ENCODE data around the gene MORC2.

Gene MORC2

DNA sequence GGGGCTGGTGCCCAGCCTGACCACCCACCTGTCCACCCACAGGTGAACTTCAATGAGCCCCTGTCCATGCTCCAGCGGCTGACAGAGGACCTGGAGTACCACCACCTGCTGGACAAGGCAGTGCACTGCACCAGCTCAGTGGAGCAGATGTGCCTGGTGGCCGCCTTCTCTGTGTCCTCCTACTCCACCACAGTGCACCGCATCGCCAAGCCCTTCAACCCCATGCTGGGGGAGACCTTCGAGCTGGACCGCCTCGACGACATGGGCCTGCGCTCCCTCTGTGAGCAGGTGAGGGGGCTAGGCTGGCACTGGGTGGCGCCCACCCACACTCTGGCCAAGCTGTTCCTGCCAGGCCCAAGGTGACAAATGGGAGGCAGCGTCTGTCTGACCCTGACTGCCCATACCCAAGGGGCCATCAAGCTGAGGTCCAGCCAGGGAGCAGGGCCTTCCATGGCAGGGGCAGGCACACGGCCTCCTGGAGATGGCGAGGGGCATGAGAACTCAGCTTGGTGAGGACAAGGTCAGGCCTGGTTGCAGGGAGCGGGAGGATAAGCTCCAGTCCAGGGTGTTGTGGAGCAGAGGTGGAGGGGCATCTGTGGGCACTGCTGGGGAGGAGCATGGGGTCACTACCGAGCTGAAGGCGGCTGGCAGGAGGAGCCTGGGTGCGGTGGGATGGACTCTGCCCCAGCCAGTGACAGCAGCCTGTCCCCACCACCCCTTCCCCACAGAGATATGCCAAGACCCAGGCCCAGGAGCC lies 77.7 kb downstream of the MORC2 start:
- TF ChIP-seq, protein P1, sequence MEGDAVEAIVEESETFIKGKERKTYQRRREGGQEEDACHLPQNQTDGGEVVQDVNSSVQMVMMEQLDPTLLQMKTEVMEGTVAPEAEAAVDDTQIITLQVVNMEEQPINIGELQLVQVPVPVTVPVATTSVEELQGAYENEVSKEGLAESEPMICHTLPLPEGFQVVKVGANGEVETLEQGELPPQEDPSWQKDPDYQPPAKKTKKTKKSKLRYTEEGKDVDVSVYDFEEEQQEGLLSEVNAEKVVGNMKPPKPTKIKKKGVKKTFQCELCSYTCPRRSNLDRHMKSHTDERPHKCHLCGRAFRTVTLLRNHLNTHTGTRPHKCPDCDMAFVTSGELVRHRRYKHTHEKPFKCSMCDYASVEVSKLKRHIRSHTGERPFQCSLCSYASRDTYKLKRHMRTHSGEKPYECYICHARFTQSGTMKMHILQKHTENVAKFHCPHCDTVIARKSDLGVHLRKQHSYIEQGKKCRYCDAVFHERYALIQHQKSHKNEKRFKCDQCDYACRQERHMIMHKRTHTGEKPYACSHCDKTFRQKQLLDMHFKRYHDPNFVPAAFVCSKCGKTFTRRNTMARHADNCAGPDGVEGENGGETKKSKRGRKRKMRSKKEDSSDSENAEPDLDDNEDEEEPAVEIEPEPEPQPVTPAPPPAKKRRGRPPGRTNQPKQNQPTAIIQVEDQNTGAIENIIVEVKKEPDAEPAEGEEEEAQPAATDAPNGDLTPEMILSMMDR (conservative IDR thresholded peaks at IDR 0.05; ENCODE audit: low read length), result peak; percentile 85
- H3K4me3 ChIP-seq (ENCODE audit: low read length), result no peak overlapping the region
- peak; percentile 19 for DNase-seq (ENCODE audit: low read depth)

DNA sequence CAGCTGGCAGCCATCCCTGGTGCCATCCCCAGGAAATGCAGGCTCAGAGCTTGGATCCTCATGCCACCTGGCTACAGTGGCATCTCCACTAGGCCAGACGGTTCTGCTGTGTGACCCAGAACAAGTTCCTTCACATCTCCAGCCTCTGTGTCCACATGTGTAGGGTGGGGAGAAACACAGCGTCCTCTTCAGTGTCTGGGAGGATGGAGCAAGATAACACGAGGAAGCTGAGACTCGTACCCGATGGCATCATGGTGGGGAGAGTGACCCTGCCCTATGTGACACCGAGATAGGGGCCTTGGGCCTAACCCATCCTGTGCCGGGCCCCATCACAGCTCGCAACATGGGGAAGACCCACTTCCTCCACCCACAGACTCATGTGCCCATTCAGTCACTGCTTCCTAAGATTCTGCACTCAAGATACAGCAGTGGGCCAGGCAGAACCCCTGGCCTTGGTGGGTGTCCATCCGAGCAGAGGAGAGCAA lies 78.5 kb downstream of the MORC2 start:
- TF ChIP-seq, protein P1 (conservative IDR thresholded peaks at IDR 0.05; ENCODE audit: low read length), result no peak
- H3K4me3 ChIP-seq (ENCODE audit: low read length), result no peak overlapping the region
- DNase-seq (ENCODE audit: low read depth), result no peak

DNA sequence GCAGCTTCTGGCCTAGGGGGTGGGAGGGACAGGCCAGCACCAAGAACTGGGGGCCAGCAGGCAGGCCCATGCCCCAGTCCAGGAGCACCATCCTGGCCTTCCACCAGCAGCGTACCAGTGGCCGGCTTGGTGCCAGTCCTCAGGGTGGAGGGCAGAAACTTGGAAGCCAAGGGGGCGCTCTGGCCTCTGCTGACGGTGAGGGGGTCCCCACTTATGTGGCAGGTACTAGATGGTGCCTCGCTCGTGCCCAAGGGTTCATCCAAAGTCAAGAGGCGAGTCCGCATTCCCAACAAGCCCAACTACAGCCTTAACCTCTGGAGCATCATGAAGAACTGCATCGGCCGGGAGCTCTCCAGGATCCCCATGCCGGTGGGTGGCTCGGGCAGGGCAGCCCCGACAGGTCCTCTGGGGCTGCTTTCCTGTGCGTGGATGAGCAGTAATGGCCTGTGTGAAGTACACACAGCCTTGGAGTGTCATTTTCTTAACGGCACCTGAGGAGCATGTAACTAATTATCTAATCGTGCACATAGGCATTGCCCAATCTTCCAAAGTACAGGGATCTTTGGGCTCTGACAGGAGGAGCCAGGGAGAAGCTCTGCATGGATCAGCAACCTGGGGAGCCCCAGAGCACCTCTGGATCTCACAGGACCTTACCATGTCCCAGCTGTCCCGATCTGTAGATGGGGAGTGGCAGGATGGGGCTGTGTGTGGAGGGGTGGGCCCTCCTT lies 79.1 kb downstream of the MORC2 start:
- no peak for DNase-seq (ENCODE audit: low read depth)
- H3K4me3 ChIP-seq (ENCODE audit: low read length), result no peak overlapping the region

DNA sequence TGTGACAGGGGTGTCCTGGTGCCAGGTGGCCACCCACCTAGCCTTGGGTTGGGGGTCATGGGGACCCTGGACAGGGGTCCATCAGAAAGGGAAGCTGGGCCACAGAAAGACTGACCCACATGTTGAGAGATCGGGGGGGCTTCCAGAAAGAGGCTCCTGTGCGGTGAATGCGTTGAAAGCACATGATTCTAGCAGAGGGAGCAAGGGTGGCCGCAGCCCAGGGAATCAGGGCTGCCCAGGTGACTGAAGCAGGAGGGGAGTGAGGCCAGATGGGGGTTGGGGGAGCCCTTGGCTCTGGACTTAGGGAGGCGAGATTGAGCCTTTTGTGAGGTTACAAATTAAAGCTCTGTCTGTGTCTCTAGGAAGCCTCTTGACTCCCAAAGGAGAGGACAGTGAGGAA lies 80.7 kb downstream of the MORC2 start:
- TF ChIP-seq, protein P1 (conservative IDR thresholded peaks at IDR 0.05; ENCODE audit: low read length), result no peak
- DNase-seq (ENCODE audit: low read depth), result no peak
- no peak overlapping the region for H3K4me3 ChIP-seq (ENCODE audit: low read length)

More for the DNA sequence above, 79.1 kb downstream of the MORC2 start:
- TF ChIP-seq, protein P1 (conservative IDR thresholded peaks at IDR 0.05; ENCODE audit: low read length), result no peak

DNA sequence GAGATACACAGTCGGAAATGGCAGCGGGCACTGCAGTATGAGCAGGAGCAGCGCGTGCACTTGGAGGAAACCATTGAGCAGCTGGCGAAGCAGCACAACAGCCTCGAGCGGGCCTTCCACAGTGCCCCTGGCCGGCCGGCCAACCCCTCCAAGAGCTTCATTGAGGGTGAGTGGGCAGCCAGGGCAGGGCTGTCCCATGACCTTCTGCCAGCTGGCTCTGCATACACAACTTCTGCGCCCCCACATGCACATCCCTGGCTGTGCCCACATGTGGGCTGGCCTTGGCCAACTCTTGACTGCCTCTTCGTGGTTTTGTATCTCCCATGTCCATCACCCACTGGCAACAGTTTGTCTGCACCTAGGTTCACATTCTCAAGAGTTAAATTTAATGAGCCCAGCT lies 81.1 kb downstream of the MORC2 start:
- DNase-seq (ENCODE audit: low read depth), result no peak
- H3K4me3 ChIP-seq (ENCODE audit: low read length), result no peak overlapping the region
- TF ChIP-seq, protein P1 (conservative IDR thresholded peaks at IDR 0.05; ENCODE audit: low read length), result no peak

DNA sequence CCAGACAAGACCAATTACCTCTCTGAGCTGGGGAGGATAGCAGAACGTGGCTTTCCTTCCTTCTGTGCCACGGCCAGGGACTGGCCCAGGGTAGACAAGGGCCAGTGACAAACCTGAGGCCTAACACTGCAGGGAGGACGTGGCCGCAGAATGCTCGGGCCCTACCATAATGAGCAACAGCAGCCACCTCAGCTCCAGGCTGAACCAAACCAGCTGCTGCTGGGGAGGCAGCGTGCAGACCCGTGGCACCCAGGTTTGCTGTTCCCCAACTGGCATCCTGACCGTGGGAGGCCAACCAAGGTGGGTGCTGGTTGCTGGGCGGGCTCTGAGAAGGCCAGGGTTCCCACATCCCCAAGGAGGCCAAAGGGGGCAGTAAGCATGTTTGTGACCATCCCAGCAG lies 83.0 kb downstream of the MORC2 start:
- no peak for DNase-seq (ENCODE audit: low read depth)
- H3K4me3 ChIP-seq (ENCODE audit: low read length), result no peak overlapping the region
- TF ChIP-seq, protein P1 (conservative IDR thresholded peaks at IDR 0.05; ENCODE audit: low read length), result no peak

DNA sequence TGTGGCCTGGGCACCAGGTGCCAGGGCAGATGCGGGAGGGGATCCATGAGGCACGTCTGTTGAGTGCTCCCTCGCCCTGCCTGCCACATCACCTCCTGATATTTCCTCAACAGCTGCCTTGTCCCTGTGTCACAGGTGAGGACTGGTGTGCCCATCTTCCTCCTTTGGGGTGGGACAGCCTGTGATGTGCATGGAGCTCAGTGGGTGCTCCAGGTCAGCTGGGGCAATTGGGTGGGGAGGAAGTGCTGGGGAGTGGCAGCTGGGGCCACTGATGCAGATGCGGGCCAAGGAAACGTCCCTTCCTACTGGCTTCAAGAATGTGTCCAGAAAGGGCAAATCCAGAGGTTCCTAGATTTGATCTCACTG lies 83.6 kb downstream of the MORC2 start:
- no peak overlapping the region for H3K4me3 ChIP-seq (ENCODE audit: low read length)
- TF ChIP-seq, protein P1 (conservative IDR thresholded peaks at IDR 0.05; ENCODE audit: low read length), result no peak
- no peak for DNase-seq (ENCODE audit: low read depth)

Data from AG10803 (cell line).